Fibroblast of lung (primary cell): Measurements from ENCODE around the gene STX3. TPM values are rescaled to one million over a fixed set of nuclear protein-coding genes. Genes with fewer than 3 reads are reported as not detected.

Experiments
- DNase-seq, 2 donors: peaks; one replicate each; pipeline versions ENCODE4 v3.0.0 to v3.0.0-alpha.2; 2010; ENCODE audit warnings: low read depth in 2 of 2
- H2AFZ ChIP-seq: 2 replicates; pipeline ENCODE4 v1.5.1; 2012; ENCODE audit warnings: low read length, control low read depth, inconsistent platforms
- H3K27ac ChIP-seq: 2 replicates; pipeline ENCODE4 v1.5.1; 2011; ENCODE audit warnings: low read length, control low read depth; ENCODE audit not compliant: insufficient read depth
- H3K27me3 ChIP-seq: 2 replicates; pipeline ENCODE4 v1.5.1; 2011; ENCODE audit warnings: mild to moderate bottlenecking, low read length; ENCODE audit not compliant: control insufficient read depth, insufficient read depth
- H3K36me3 ChIP-seq: 2 replicates; pipeline ENCODE4 v1.5.1; 2011; ENCODE audit warnings: low read length; ENCODE audit not compliant: control insufficient read depth, insufficient read depth
- H3K4me1 ChIP-seq: 2 replicates; pipeline ENCODE4 v1.5.1; 2011; ENCODE audit warnings: low read length; ENCODE audit not compliant: control insufficient read depth, insufficient read depth; ENCODE audit errors: extremely low read depth
- H3K4me2 ChIP-seq: 2 replicates; pipeline ENCODE4 v1.5.1; 2011; ENCODE audit warnings: low read length, control low read depth; ENCODE audit not compliant: insufficient read depth; ENCODE audit errors: extremely low read depth
- H3K4me3 ChIP-seq, 4 experiments: fragments of 200-600 bp in 1 of 4; sonication (generic) in 1 of 4; replicated peaks in 1 of 4; 2 replicates each; pipeline ENCODE4 v1.5.1; 2011 to 2016; ENCODE audit warnings: low read length in 4 of 4, low read depth in 3 of 4, mild to moderate bottlenecking in 3 of 4, control low read depth in 2 of 4, inconsistent platforms in 1 of 4, mixed read lengths in 1 of 4; ENCODE audit not compliant: insufficient read depth in 1 of 4; ENCODE audit errors: control extremely low read depth in 1 of 4
- H3K79me2 ChIP-seq: 2 replicates; pipeline ENCODE4 v1.5.1; 2012; ENCODE audit warnings: mild to moderate bottlenecking, low read length, inconsistent platforms; ENCODE audit not compliant: control insufficient read depth, insufficient read depth
- H3K9ac ChIP-seq: 2 replicates; pipeline ENCODE4 v1.5.1; 2011; ENCODE audit warnings: mild to moderate bottlenecking, low read length, control low read depth; ENCODE audit not compliant: insufficient read depth
- H3K9me3 ChIP-seq: 2 replicates; pipeline ENCODE4 v1.5.1; 2012; ENCODE audit warnings: low read depth, low read length; ENCODE audit not compliant: control insufficient read depth, insufficient read depth
- H4K20me1 ChIP-seq: 2 replicates; pipeline ENCODE4 v1.5.1; 2011; ENCODE audit warnings: low read length; ENCODE audit not compliant: control insufficient read depth, insufficient read depth; ENCODE audit errors: extremely low read depth
- CTCF ChIP-seq, 2 donors: IDR thresholded peaks in 1 of 2; conservative IDR thresholded peaks in 1 of 2; 1 replicate in 1 of 2; 2 replicates in 1 of 2; pipeline ENCODE4 v1.5.1; 2011 to 2012; ENCODE audit warnings: low read length in 2 of 2, control low read depth in 1 of 2, inconsistent platforms in 1 of 2, low read depth in 1 of 2, mild to moderate bottlenecking in 1 of 2
- EZH2 ChIP-seq: IDR thresholded peaks from 2 replicates; pipeline ENCODE4 v1.5.1; 2012; ENCODE audit warnings: low read length, control low read depth, mild to moderate bottlenecking; ENCODE audit errors: missing control alignments
- polyA plus RNA-seq, 2 donors: library from polyadenylated mRNA; depleted of rRNA in 1 of 2; stranded (reverse) in 1 of 2; unstranded in 1 of 2; fragments of >200 nt; gene quantifications; 2 replicates each; pipeline ENCODE4 v1.2.1, GENCODE V29; 2011 to 2012; ENCODE audit warnings: missing spikeins in 1 of 2
- total RNA-seq: library from RNA; depleted of rRNA; stranded (reverse); fragments of >200 nt; gene quantifications from 2 replicates; pipeline ENCODE4 v1.2.1, GENCODE V29; 2014

The STX3 gene
- total and polyA plus RNA-seq, 2 donors (not counting 1 experiment from before 2014, with no cell fraction given): 19.0 to 21.9 TPM

- H3K4me2 ChIP-seq: no peak overlapping the region
- H3K9me3 ChIP-seq: no peaks in the 10 kb centered on the region
- DNase-seq: no peak
- no peaks in the 10 kb centered on the region for H3K36me3 ChIP-seq
- no peak overlapping the region for H3K27ac ChIP-seq
- H3K9ac ChIP-seq: no peak overlapping the region
- no peaks in the 10 kb centered on the region for H3K27me3 ChIP-seq
- H2AFZ ChIP-seq: no peak overlapping the region
- H3K4me3 ChIP-seq: no peak overlapping the region
- H4K20me1 ChIP-seq: no peaks in the 10 kb centered on the region
- no peaks in the 10 kb centered on the region for H3K4me1 ChIP-seq
- no peaks in the 10 kb centered on the region for H3K79me2 ChIP-seq
- TF ChIP-seq EZH2 (no peak), CTCF (conservative IDR thresholded peaks at IDR 0.05 in 1 of 2, IDR thresholded peaks at IDR 0.05 in 1 of 2; ENCODE audit: low read depth in 1 of 2, low read length in 2 of 2) (no peak)
These were observed 27.8 kb upstream of the STX3 start for GRCh38 chr11:59727426-59727825.

- Histone ChIP-seq H3K4me1 (no peaks in the 10 kb centered on the region), H3K4me3 (no peak overlapping the region), H3K27me3 (no peaks in the 10 kb centered on the region), H2AFZ (no peak overlapping the region), H4K20me1 (no peaks in the 10 kb centered on the region), H3K27ac (no peak overlapping the region), H3K79me2 (no peaks in the 10 kb centered on the region), H3K36me3 (no peaks in the 10 kb centered on the region), H3K9me3 (no peaks in the 10 kb centered on the region), H3K9ac (no peak overlapping the region), H3K4me2 (no peak overlapping the region)
- TF ChIP-seq EZH2 (no peak), CTCF (conservative IDR thresholded peaks at IDR 0.05 in 1 of 2, IDR thresholded peaks at IDR 0.05 in 1 of 2; ENCODE audit: low read depth in 1 of 2, low read length in 2 of 2) (no peak)
- DNase-seq: no peak
These were observed 27.0 kb upstream of the STX3 start for GRCh38 chr11:59728154-59728553.

GRCh38 chr11:59728913-59729312 is 26.3 kb upstream of the STX3 start:
- H3K4me2 ChIP-seq: no peak overlapping the region
- no peaks in the 10 kb centered on the region for H3K27me3 ChIP-seq
- no peak for DNase-seq
- H4K20me1 ChIP-seq: no peaks in the 10 kb centered on the region
- H3K9ac ChIP-seq: no peak overlapping the region
- no peak overlapping the region for H3K27ac ChIP-seq
- H3K79me2 ChIP-seq: no peaks in the 10 kb centered on the region
- no peaks in the 10 kb centered on the region for H3K36me3 ChIP-seq
- H2AFZ ChIP-seq: no peak overlapping the region
- TF ChIP-seq CTCF (conservative IDR thresholded peaks at IDR 0.05 in 1 of 2, IDR thresholded peaks at IDR 0.05 in 1 of 2; ENCODE audit: low read depth in 1 of 2, low read length in 2 of 2): no peak
- no peak for TF ChIP-seq EZH2
- H3K9me3 ChIP-seq: no peaks in the 10 kb centered on the region
- no peak overlapping the region for H3K4me3 ChIP-seq
- no peaks in the 10 kb centered on the region for H3K4me1 ChIP-seq
